Lower leg skin (tissue), 3 donors: ENCODE results near the gene ANXA1.

Source experiments
- POLR2A ChIP-seq, 2 donors: fragments of 450-650 bp; IDR thresholded peaks; one replicate each; pipeline ENCODE4 v1.6.1; 2016 to 2017; ENCODE audit warnings: antibody characterized with exemption in 2 of 2, mild to moderate bottlenecking in 1 of 2, moderate library complexity in 1 of 2
- TF ChIP-seq, protein P1 (sequence below), 3 donors: fragments of 450-650 bp; IDR thresholded peaks; one replicate each; pipeline ENCODE4 v1.5.1; 2016; ENCODE audit warnings: antibody characterized with exemption in 3 of 3, mild to moderate bottlenecking in 3 of 3, moderate library complexity in 2 of 3

DNA sequence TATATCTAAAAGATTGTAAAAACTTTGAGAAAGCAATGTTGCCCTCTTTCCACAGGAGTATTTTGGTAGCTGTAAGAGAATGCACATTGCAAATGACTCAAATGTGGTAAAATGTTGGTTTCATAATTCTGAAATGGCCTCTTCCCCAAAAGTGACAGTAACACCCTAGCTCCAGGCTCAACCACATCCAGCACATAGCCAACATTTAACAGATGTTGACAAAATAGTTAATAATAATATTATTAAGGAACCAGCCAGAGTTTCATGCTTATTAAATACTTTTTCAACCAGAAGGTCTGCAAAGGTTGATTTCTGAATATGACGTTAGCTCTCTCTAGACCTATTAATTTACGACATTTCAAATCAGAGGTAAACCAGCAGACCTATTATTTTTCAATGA lies 1.3 kb downstream of the ANXA1 start:
- TF ChIP-seq, protein P1, sequence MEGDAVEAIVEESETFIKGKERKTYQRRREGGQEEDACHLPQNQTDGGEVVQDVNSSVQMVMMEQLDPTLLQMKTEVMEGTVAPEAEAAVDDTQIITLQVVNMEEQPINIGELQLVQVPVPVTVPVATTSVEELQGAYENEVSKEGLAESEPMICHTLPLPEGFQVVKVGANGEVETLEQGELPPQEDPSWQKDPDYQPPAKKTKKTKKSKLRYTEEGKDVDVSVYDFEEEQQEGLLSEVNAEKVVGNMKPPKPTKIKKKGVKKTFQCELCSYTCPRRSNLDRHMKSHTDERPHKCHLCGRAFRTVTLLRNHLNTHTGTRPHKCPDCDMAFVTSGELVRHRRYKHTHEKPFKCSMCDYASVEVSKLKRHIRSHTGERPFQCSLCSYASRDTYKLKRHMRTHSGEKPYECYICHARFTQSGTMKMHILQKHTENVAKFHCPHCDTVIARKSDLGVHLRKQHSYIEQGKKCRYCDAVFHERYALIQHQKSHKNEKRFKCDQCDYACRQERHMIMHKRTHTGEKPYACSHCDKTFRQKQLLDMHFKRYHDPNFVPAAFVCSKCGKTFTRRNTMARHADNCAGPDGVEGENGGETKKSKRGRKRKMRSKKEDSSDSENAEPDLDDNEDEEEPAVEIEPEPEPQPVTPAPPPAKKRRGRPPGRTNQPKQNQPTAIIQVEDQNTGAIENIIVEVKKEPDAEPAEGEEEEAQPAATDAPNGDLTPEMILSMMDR (IDR thresholded peaks at IDR 0.05), result no peak
- no peak for TF ChIP-seq POLR2A (IDR thresholded peaks at IDR 0.05)
